ENCODE data around the gene TGDS.

GRCh38 chr13:94585543-94586101 is 10.3 kb downstream of the TGDS start:
- TF ChIP-seq, protein P1, sequence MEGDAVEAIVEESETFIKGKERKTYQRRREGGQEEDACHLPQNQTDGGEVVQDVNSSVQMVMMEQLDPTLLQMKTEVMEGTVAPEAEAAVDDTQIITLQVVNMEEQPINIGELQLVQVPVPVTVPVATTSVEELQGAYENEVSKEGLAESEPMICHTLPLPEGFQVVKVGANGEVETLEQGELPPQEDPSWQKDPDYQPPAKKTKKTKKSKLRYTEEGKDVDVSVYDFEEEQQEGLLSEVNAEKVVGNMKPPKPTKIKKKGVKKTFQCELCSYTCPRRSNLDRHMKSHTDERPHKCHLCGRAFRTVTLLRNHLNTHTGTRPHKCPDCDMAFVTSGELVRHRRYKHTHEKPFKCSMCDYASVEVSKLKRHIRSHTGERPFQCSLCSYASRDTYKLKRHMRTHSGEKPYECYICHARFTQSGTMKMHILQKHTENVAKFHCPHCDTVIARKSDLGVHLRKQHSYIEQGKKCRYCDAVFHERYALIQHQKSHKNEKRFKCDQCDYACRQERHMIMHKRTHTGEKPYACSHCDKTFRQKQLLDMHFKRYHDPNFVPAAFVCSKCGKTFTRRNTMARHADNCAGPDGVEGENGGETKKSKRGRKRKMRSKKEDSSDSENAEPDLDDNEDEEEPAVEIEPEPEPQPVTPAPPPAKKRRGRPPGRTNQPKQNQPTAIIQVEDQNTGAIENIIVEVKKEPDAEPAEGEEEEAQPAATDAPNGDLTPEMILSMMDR (IDR thresholded peaks at IDR 0.05; ENCODE audit: insufficient read depth, low read length) = no peak
- TF ChIP-seq GABPA (IDR thresholded peaks at IDR 0.05; ENCODE audit: low read depth) = no peak
